HG03521 (cell line): Measurements from ENCODE around the gene TCAP.

ENCODE experiments used
- ATAC-seq: cut with Tn5 transposase; IDR thresholded peaks from one replicate; pipeline ENCODE4 v1.9.1; 2021; ENCODE audit warnings: mild to moderate bottlenecking, moderate library complexity; ENCODE audit not compliant: unreplicated experiment

TCAP gene, protein sequence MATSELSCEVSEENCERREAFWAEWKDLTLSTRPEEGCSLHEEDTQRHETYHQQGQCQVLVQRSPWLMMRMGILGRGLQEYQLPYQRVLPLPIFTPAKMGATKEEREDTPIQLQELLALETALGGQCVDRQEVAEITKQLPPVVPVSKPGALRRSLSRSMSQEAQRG

DNA sequence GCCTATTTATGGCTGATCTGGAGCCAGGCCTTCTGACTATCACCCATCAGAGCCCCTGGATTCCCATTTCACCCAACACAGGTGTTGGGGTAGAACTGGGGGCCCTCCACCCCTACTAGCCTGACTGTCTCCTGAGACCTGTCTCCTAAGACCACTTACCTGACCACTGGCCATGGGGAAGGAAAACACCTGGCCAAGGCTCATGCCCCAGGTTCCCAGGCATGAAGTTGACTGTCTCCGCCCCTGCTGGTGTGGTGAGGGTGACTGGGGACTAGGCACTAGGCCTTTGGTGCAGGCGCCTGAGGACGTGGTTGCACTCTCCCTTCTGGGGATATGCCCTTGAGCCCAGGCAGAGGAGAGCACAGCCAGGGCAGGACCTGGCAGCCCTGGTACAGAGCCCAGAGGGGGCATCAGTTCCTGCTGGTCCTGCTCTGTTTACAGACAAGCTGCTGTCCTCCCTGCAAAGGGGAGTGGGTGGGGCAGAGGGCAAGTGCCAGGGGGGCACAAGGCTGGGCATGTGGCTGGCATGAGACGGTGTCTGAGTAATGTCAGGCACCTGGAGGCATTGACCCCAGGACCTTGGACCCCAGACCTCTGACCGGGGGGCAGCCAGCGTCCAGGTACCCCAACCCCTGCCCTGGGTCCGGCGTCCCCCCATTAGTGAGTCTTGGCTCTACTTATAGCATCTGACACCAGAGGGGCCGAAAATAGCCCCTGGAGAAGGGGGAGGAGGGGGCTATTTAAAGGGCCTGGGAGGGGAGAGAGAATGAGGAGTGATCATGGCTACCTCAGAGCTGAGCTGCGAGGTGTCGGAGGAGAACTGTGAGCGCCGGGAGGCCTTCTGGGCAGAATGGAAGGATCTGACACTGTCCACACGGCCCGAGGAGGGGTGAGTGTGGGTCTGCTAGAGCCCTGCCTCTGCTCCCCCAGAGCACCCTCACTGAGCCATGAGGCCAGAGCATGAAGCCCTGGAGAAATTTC is at the start of gene TCAP:
TSS of gene TCAP (plus strand) at position 769 of the 981 bp plus-strand sequence. CDS start at position 780, 11 bp downstream.
- no peak for ATAC-seq

DNA sequence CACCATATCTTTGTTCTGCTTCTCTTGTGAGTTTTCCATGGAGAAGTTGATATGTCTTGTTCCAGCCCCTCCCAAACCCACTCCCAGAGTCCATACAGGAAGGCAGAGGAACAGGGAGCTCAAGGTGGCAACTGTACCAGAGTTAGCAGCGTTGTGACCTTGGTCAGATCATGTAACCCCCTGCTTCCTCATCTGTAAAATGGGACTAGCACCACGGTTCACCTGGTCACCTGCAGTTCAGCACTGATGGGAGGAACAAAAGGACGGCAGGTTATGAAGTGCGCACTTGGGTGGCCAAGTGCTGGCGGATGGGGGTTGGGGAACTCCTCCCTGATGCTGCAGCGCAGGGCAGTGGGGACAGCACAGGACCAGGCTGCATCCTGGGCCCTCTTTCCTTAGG is 49.7 kb upstream of the TCAP start:
- ATAC-seq = no peak

DNA sequence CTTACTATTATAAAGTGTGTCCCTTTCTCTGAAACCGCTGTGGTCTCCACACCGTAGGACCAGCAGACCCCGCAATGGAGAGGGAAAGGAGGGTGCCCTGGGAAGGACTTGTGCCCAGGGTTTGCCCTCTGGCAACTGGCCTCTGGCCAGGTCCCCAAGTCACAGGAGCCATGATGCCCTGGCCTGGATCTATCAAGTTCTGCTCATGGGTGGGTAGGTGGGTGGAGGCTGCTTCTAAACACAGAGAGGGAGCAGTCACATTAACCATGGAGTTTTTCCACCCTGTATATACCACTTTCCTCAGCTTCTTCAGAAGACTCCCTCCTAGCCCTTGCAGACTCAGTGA is 48.1 kb upstream of the TCAP start:
- no peak for ATAC-seq

DNA sequence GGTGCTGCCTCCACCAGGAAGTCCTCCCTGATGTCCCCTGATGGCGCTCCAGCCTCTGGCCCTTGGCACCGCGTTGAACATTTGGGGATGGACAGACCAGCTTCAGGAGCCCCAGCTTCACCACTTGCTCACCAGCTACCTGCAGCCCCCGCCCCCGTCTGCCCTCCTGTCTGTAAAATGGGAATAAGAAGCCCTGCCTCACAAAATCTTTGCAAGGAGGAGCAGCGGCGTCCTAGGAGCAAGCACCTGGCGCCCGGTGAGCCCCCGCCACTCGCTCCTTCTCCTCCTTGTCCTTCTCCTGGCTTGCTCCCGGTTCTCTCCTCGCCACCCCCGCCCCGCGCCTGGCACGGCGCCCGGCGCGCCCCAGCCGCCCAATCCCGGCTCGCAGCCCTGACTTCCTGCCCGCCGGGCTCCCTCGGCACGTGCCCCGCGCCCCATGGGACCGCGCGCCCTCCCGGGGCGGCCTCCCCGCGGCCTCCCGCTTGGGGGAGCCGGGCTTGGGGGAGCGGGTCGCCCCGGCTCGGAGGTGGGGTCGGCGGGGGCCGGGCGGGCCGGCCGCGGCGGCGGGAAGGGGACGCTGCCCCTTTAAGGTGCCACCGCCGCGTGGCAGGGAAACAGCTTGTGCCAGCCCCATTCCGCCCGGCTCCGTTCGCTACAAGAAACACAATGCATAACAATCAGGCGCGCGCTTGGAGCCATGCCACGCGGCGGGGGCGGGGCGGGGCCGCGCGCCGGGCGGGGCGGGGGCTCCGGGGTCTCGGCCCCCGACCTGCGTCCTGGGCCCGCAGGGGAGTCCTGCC is 47.5 kb upstream of the TCAP start:
- ATAC-seq = no peak

DNA sequence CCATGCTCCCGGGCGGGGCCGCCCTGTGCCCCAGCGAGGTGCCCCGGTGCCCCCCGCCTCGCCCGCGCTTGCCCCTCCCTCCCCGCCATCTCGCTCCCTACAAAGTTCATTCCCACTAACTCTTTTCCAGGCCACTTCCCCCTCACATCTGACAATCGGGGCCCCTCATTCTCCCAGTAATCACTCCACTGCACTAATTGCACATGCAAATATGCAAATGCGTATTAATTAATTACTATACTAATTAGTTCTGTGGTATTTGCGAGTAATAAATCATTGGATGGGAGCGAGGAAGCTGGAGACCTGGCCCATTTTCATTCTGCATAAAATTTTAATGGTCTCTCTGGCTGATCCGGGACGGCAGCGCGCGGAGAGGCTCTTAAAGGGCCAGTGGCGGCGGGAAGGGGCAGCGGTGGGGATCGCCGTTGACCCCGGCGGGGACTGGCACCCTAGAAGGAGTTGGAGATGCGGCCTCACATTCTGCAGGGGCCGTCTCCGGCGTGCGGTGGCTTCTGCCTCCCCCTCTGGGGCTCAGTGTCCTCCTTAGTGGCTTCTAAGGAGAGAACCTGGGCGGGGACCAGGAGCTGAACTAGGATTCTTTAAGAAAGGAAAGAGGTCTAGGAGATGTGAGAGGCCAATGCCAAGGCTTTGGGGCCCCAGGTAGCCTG is 46.8 kb upstream of the TCAP start:
- no peak for ATAC-seq

DNA sequence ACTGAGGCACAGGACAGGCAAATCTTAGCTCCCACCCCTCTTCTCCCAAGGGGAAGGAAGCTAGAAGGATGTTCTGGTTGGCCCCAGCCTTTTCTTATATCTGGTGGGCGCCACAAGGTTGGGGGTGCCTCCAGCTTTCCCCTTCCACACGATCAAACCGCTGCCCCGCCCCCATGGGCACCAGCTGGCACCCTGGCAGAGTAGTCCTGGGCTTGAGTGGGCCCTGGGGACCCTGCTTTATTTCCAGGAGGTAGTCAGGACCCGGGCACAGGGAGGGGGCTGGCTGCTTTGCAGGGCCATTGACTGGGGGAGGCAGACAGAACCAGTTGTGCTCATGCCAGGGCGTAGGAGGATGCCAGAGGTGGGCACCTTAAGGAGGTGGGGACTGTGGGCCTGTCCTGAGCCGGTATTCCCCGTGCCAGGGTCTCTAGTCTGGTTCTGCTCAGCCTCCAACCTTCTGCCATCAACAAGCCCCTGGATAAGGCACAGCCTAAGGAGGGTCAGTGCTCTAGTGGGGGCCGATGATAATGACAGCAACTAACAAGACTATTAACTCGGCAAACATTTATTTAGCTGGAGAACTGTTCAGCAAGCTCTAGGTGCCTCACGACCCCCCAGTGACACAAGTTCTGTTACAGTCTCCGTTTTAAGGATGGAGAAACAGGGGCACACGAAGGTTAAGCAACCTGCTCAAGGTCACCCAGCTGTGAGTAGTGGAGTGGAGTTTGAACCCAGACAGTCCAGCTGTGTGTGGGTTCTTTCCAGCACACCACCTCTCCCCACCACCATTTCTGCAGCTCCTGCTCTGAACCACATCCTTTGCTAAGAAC is 46.0 kb upstream of the TCAP start:
- no peak for ATAC-seq

DNA sequence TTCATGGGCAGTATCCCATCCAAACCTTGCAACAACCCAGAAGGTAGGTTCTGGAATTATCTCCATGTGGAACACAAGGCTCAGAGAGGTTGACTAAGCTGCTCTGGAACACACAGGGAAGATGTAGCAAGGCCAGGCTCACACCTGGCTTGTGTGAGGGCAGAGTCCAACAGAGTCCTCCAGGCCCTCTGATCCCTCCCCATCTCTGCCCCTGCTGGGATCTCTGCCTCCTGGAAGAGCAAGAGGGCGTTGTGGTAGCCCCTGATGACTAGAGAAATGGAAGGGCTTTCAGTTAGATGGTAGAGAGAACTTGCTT is 45.4 kb upstream of the TCAP start:
- ATAC-seq = no peak

DNA sequence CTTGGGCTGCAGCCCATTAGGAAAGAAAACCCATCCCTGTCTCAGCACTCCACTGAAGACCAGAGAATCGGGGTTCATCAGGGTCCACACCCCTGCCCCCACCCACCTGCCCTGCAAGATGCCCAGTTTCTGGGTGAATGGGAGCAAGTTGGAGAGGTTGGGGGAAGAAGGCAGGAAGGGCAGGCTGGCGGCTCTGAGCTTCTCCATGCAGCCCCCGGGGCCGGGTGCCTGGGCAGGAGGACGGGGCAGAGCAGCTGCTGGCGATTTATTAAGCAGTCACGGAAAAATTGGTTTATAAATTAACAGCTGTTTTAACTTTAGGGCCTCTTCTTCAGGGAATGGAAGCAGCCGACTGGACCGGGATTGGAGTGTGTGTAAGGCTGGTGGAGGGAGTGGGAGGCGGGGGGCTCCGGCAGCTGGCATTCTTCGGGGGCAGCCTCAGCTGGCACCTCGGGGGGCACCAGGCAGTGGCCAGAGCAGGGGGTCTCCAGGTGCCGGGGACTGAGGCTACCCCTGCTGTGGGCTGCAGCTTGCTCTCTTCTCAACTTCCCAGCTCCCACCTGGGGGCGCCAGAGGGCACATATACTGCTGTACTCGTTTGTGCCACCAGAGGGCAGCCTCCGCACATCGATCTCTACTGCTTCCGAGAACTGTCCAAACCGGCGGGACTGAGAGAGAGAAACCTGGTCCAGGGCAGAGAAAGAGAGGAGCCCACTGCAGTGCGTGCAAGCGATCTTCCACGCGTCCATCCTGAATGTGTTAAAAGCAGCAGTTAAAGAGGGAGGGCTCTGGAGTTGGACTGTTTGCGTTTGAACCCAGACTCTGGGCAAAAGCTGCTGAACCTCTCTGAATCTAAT is 43.4 kb upstream of the TCAP start:
- ATAC-seq = no peak

DNA sequence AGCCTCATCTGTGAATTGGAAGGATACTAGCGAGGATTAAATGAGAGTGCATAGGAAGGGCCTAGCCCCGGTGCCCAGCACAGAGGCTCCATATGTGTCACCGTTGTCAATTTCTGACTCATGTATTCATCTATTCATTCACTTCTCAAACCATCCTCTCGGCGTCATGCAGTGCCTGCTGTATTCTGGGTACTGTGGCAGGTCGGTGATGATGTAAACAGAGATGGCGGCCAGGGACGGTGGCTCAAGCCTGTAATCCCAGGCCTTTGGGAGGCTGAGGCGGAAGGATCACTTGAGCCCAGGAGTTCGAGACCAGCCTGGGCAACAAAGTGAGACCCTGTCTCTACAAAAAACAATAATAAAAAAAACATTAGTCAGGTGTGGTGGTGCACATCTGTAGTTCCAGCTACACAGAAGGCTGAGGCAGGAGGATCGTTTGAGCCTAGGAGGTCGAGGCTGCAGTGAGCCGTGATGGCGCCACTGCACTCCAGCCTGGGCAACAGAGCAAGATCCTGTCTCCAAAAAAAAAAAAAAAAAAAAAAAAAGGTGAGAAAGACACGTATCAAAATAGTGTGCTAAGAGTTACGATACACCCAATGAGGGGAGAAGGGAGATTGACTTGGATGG is 42.7 kb upstream of the TCAP start:
- no peak for ATAC-seq

DNA sequence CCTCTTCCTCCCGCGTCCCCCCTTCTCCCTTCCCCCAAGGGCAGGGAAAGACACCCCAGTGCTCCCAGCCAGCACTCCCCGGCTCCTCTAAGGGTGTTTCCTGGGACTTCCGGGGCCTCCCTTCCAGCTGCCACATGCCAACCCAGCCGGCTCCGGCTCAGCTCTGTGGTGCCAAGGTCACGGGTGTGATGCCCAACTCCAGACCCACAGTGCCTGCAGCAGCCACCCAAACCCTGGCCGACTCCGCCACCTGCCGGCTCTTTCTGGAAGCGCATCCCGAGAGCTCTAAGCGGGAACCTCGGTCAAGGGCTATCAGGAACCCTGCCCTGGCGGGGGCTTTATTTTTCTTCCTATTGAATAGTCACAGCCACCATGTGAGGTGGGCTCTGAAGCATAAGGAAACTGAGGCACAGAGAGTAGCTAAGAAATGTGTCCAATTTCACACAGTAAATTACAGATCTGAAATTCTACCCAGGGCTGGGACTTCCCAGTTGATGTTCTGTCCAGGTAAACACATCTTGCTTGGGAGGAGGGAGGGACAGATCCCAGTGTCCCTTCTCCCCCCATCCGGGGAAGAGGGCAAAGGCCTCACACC is 41.7 kb upstream of the TCAP start:
- no peak for ATAC-seq

DNA sequence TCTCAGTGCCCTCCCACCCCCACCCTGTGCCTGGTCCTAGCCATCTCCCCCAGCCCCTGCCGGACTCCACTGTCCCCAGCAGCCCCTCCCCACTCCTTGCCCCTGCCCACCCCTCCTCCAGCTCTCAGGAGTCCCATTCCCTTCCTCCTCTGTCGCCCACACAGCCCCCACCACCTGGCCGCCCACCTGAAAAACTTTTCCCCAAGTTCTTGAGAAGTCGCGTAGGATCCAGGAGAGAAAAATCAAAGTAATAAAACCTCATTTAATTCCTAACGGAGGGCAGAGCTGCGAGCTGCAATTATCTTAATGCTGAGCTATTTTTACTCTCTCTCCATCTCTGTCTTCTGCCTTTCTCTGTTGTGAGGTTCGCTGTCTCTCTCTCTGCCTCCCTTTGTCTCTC is 40.8 kb upstream of the TCAP start:
- no peak for ATAC-seq

DNA sequence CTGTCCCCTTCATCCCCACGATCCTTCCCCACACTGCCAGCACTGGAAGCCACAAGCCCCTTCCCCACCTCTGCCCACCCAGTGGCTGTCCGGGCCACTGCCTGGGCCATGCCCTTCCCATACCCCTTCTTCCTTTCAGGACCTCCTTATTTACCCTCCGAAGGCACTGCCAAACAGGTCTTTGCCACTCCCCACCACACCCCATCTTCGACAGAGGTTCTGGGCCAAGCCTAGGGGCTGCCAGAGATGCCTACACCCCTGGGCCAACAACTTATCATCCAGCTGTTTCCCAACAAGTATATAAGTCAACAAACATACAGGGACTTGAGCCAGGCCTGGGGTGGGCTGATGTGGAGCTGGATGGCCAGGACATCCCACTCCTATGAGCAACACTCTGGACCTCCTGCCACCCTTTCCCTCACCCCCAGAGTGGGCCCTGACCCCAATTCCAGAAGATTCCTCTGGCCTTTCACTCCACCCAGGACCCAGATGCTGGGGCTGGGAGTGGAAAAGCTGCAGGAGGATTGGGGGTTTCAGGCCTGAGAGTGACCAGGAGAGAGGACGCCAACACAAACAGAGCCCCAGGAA is 39.9 kb upstream of the TCAP start:
- no peak for ATAC-seq

DNA sequence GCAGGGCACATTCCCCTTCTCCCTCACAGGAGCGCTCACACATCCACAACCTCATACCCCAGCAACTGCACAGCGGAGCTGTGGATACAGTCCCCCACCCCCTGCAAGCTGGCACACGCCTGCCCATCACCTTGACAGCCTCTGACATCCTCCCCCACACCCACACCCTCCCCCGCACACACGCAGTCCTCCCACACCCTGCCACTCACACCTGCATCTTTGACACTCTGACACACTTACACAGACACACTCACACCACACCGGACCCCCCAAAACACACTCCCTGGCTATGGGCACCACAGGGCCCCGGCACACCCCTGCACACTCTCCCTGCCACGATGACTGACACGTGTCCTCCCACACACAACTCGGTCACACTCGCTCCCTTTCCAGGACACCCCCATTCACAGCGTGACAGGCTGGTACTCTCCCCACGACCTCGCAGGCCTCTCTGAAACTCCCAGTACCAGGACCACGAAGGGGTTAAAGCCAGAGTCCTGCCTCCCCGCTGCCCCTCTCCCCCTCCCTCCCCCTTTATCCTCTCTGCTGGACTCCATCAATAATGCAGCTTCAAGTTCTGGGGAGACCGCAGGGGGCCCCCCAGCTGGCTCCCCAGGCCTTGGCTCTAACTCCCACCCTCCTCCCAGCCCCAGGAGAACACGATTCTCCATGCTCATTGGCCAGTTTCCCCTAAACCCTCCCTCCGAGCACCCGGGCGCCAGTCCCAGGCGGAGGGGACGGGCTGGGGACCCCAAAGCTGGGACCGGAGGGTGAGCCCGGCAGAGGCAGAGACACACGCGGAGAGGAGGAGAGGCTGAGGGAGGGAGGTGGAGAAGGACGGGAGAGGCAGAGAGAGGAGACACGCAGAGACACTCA is 38.7 kb upstream of the TCAP start, which contains the start of gene PPP1R1B:
TSS of gene PPP1R1B (plus strand) at position 782 of the 876 bp plus-strand sequence. CDS start 441 bp downstream, outside the sequence.
- ATAC-seq = no peak

DNA sequence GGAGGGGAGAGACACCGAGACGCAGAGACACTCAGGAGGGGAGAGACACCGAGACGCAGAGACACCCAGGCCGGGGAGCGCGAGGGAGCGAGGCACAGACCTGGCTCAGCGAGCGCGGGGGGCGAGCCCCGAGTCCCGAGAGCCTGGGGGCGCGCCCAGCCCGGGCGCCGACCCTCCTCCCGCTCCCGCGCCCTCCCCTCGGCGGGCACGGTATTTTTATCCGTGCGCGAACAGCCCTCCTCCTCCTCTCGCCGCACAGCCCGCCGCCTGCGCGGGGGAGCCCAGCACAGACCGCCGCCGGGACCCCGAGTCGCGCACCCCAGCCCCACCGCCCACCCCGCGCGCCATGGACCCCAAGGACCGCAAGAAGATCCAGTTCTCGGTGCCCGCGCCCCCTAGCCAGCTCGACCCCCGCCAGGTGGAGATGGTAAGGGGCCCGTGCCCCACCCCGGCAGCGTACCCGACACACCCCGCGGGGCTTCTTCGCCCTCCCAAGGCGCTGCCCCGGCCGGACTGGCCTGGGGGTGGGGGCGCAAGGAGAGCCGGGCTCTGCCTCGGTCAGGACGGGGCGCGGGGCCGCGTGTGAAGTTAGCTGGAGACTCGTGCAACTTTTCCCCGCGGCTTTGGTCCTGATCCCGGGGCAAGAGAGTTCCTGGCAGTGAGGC is 38.0 kb upstream of the TCAP start:
- no peak for ATAC-seq

DNA sequence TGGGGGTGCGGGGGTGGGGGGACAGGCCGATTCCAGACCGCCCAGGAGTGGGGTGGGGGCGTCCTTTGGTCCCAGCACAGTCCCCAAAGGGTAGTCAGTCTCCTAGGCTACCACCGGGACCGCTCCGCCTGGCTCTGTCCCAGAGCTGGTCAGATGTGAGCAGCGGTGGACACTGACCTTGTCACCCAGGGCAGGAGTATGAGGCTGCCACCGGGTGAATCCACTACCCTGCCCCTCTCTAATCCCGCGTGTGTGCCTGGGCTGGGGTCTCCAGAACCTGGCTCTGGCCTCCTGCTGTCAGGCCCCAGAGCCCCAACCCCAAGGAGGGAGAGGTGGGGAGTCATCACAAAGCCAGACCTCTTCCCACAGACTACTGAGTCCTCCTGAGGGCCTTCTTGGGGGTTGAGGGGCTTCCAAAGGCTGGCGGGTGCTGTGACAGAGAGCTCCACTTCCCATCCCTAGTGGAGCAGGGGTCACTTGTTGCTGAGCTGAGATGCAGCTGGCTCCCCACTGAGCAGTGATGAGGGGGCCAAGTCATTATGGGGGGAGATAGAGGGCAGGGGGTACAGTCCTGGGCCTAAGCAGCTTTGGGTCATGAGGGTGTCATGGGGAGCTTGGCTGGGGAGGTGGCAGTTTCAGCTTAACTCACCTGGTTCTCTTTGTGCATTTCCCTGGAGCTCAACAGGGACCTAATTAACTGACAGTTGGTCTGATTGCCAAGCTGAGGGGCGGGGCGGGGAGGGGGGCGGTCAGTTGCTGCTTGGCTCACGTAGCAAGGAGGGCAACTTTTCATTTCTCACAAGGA is 37.2 kb upstream of the TCAP start:
- ATAC-seq = no peak
